AG10803 (cell line): ENCODE measurements around the gene SGCB.

Experiments used
- DNase-seq: peaks from one replicate; pipeline ENCODE4 v3.0.0; 2010; ENCODE audit warnings: low read depth
- H3K4me3 ChIP-seq: 2 replicates; pipeline ENCODE4 v1.5.1; 2011; ENCODE audit warnings: mild to moderate bottlenecking, low read length, control low read depth
- CTCF ChIP-seq: conservative IDR thresholded peaks from 2 replicates; pipeline ENCODE4 v1.5.1; 2011; ENCODE audit warnings: mild to moderate bottlenecking, low read length, control low read depth, inconsistent platforms

The SGCB gene

GRCh38 chr4:52019936-52020657 is 18.0 kb downstream of the SGCB start, which contains the start of gene LRRC66:
Gene LRRC66 (minus strand): TSS chr4:52020363. CDS start chr4:52017613, 2,750 bp downstream.
- no peak for DNase-seq
- no peak for TF ChIP-seq CTCF
- no peak within 1 kb of the TSS for H3K4me3 ChIP-seq

GRCh38 chr4:52017814-52018213 is 20.3 kb downstream of the SGCB start:
- TF ChIP-seq CTCF = no peak
- no peak overlapping the region for H3K4me3 ChIP-seq
- DNase-seq = no peak

GRCh38 chr4:52016981-52017380 is 21.1 kb downstream of the SGCB start:
- no peak for DNase-seq
- no peak for TF ChIP-seq CTCF
- H3K4me3 ChIP-seq = no peak overlapping the region

GRCh38 chr4:52015366-52015765 is 22.7 kb downstream of the SGCB start:
- no peak overlapping the region for H3K4me3 ChIP-seq
- DNase-seq = no peak
- TF ChIP-seq CTCF = no peak; the same call in 1 of the 2 replicates

GRCh38 chr4:52014903-52015302 is 23.2 kb downstream of the SGCB start:
- DNase-seq = no peak
- TF ChIP-seq CTCF = no peak
- H3K4me3 ChIP-seq = no peak overlapping the region

GRCh38 chr4:52012651-52013050 is 25.4 kb downstream of the SGCB start:
- no peak for TF ChIP-seq CTCF
- DNase-seq = no peak
- H3K4me3 ChIP-seq = no peak overlapping the region

- no peak overlapping the region for H3K4me3 ChIP-seq
- no peak for DNase-seq
- no peak for TF ChIP-seq CTCF
These were observed 27.1 kb downstream of the SGCB start for GRCh38 chr4:52010986-52011385.
